Measurements from ENCODE around the gene PKNOX1.
"Not testable (repeated sequence)": the region's sequence is repeated elsewhere in the genome, so short reads cannot be mapped to it uniquely, and the experiment has no call there.

The PKNOX1 gene

GRCh38 chr21:42951193-42951592, 23.2 kb upstream of the PKNOX1 start:
- not testable (repeated sequence) for ATAC-seq, DNase-seq

GRCh38 chr21:42956824-42957630, 17.3 kb upstream of the PKNOX1 start:
- ATAC-seq (peak; percentile 100), DNase-seq (no peak)

- ATAC-seq, DNase-seq: not testable (repeated sequence)
Observed at GRCh38 chr21:42958122-42958521, 16.2 kb upstream of the PKNOX1 start.

- ATAC-seq (no peak), DNase-seq (no peak)
Observed at GRCh38 chr21:42959728-42960127, 14.6 kb upstream of the PKNOX1 start.

GRCh38 chr21:42962380-42963007, 11.9 kb upstream of the PKNOX1 start:
- ATAC-seq = no peak
- no peak for DNase-seq

GRCh38 chr21:42964086-42964485, 10.3 kb upstream of the PKNOX1 start:
- ATAC-seq (no peak), DNase-seq (no peak)

- DNase-seq = no peak
- ATAC-seq = no peak
Observed at GRCh38 chr21:42964546-42965210, 9.7 kb upstream of the PKNOX1 start.

- ATAC-seq (no peak), DNase-seq (no peak)
Observed at GRCh38 chr21:42965211-42965560, 9.2 kb upstream of the PKNOX1 start.

- not testable (repeated sequence) for ATAC-seq, DNase-seq
Observed at GRCh38 chr21:42967616-42968015, 6.7 kb upstream of the PKNOX1 start.

GRCh38 chr21:42969193-42969600, 5.2 kb upstream of the PKNOX1 start:
- DNase-seq (no peak), ATAC-seq (no peak)

GRCh38 chr21:42970946-42971653, 3.3 kb upstream of the PKNOX1 start:
- DNase-seq (no peak), ATAC-seq (no peak)

- ATAC-seq (no peak), DNase-seq (no peak)
Observed at GRCh38 chr21:42971897-42972275, 2.5 kb upstream of the PKNOX1 start.

GRCh38 chr21:42973309-42973990, 912 bp upstream of the PKNOX1 start:
- no peak for DNase-seq

GRCh38 chr21:42974832-42975820, 764 bp downstream of the PKNOX1 start:
- ATAC-seq (peak; percentile 7), DNase-seq (peak; percentile 71)

More at GRCh38 chr21:42973309-42973990, 912 bp upstream of the PKNOX1 start:
- no peak for ATAC-seq

GRCh38 chr21:42975886-42976608, 1.7 kb downstream of the PKNOX1 start:
- DNase-seq (no peak), ATAC-seq (no peak)

- ATAC-seq (no peak), DNase-seq (no peak)
Observed at GRCh38 chr21:42980312-42981213, 6.2 kb downstream of the PKNOX1 start.

GRCh38 chr21:42981214-42981523, 6.8 kb downstream of the PKNOX1 start:
- no peak for ATAC-seq
- no peak for DNase-seq

GRCh38 chr21:42981862-42982261, 7.5 kb downstream of the PKNOX1 start:
- ATAC-seq = no peak
- no peak for DNase-seq

- ATAC-seq = no peak
- DNase-seq = no peak
Observed at GRCh38 chr21:42983103-42983502, 8.7 kb downstream of the PKNOX1 start.

All from stimulated activated naive CD8-positive, alpha-beta T cell treated with anti-CD3 and anti-CD28 coated beads, Interleukin-15, Interleukin-2, amounts not matched to agents 100 U/mL and 50 U/mL, for 24 hours (primary cell).